Stimulated activated CD4-positive, alpha-beta T cell treated with anti-CD3 and anti-CD28 coated beads, Interleukin-1b, Interleukin-23, amount 100 ng/mL, for 4 hours (primary cell): ENCODE data around the gene UGCG.

Experiments
- DNase-seq, 2 donors: peaks; one replicate each; pipeline ENCODE4 v3.0.0-alpha.2; 2020; ENCODE audit warnings: low read depth in 2 of 2

UGCG gene

DNA sequence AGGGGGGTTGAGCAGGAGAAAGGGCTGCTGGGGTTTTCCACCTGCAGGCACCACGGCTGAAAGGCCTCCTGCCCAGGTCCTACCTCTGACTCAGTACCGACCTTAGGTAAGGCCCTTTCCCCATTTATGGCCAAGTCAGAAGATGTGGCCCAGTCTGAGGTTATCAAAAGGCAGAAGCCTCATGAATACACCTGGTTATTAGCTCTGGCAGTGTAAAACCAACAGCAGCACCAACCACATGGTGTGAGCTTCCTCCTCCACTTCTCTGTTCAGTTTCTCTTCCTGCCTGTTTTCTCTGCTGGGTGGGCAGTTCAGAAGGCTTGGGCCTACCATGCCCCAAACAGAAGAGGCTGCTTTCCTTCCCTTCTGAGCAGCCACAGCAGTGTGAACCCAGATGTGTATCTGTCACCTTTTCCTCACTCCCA lies 86.9 kb downstream of the UGCG start:
- DNase-seq, result no peak

DNA sequence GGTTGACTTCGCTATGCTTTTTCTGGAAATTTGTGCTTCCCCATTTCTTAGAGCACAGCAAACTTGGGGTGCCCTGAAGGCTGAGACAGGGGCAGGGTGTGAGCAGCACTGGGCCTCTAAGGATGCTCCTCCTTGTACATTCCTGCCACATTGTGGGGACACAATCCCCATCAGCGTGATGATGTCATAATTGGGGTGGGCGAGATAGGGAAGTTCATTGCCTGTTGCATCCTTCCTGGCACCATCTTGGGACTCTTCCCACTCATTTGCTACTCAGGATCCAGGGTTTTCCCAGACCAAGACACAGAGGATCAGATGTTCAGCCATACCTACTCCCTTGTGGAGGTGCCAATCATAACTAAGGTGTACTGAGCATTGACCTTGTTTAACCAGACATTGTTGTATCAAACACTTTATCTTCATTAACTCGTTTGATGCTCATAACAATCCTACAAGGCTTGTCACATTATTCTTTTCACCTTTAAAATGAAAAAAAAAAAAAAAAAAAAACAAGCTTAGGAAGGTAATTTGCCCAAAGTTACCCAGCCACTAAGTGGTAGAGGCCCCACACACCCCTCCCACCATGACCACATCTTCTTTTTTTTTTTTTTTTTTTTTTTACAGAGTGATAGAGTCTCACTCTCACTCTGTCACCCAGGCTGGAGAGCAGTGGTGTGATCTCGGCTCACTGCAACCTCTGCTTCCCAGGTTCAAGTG lies 87.6 kb downstream of the UGCG start:
- DNase-seq, result no peak
